ENCODE results near the gene VSTM2B.

DNA sequence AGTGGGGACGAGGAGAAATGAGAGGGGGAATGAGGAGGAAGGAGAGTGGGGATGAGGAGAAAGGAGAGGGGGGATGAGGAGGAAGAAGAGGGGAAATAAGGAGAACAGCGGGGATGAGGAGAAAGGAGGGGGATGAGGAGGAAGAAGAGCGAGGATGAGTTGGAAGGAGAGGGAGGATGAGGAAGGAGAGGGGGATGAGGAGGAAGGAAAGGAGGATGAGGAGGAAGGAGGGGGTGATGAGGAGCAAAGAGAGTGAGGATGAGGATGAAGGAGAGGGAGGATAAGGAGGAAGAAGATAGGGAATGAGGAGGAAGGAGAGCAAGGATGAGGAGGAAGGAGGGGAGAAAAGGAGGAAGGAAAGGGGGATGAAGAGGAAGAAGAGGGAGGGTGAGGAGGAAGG lies 14.0 kb upstream of the VSTM2B start:
- TF ChIP-seq CTCF (IDR thresholded peaks at IDR 0.05), result no peak
- TF ChIP-seq POLR2A (IDR thresholded peaks at IDR 0.05), result no peak
